Osteoblast (primary cell): Measurements from ENCODE around the gene PAPOLA. TPM values are rescaled to one million over a fixed set of nuclear protein-coding genes. Genes with fewer than 3 reads are reported as not detected.

Experiments
- DNase-seq: peaks from one replicate; pipeline ENCODE4 v3.0.0; 2011; ENCODE audit warnings: low spot score, mixed read lengths; ENCODE audit not compliant: insufficient read length; ENCODE audit errors: missing footprints
- H2AFZ ChIP-seq: 2 replicates; pipeline ENCODE4 v1.6.0; 2011; ENCODE audit warnings: mild to moderate bottlenecking, low read length
- H3K27ac ChIP-seq: 2 replicates; pipeline ENCODE4 v1.5.1; 2011; ENCODE audit warnings: mild to moderate bottlenecking, low read depth, low read length, moderate library complexity
- H3K27me3 ChIP-seq: 2 replicates; pipeline ENCODE4 v1.6.0; 2012; ENCODE audit warnings: mild to moderate bottlenecking, control low read depth, inconsistent platforms, low read length, moderate library complexity; ENCODE audit not compliant: insufficient read depth
- H3K36me3 ChIP-seq: 2 replicates; pipeline ENCODE4 v1.5.1; 2011; ENCODE audit warnings: mild to moderate bottlenecking, low read length, control low read depth, moderate library complexity; ENCODE audit not compliant: insufficient read depth
- H3K4me1 ChIP-seq: 2 replicates; pipeline ENCODE4 v1.5.1; 2011; ENCODE audit warnings: mild to moderate bottlenecking, low read length, control low read depth, moderate library complexity; ENCODE audit not compliant: insufficient read depth
- H3K4me2 ChIP-seq: 2 replicates; pipeline ENCODE4 v1.6.0; 2011; ENCODE audit warnings: mild to moderate bottlenecking, low read length; ENCODE audit not compliant: insufficient read depth
- H3K4me3 ChIP-seq: fragments of 200-600 bp; sonication (generic); 3 replicates; pipeline ENCODE4 v1.5.1; 2012; ENCODE audit warnings: mild to moderate bottlenecking, low read length, inconsistent platforms; ENCODE audit not compliant: insufficient read depth
- H3K79me2 ChIP-seq: 2 replicates; pipeline ENCODE4 v1.6.0; 2012; ENCODE audit warnings: mild to moderate bottlenecking, low read length, control low read depth, inconsistent platforms; ENCODE audit not compliant: insufficient read depth
- H3K9me3 ChIP-seq: 2 replicates; pipeline ENCODE4 v1.5.1; 2011; ENCODE audit warnings: low read depth, low read length, control low read depth
- H4K20me1 ChIP-seq: 2 replicates; pipeline ENCODE4 v1.6.0; 2012; ENCODE audit warnings: mild to moderate bottlenecking, low read length, control low read depth; ENCODE audit not compliant: insufficient read depth
- CTCF ChIP-seq: IDR thresholded peaks from 2 replicates; pipeline ENCODE4 v1.5.1; 2011; ENCODE audit warnings: mild to moderate bottlenecking, low read depth, low read length, moderate library complexity; ENCODE audit errors: extremely low read depth
- total RNA-seq: library from RNA; depleted of rRNA; stranded (reverse); fragments of >200 nt; gene quantifications from 2 replicates; pipeline ENCODE4 v1.2.3, GENCODE V29; 2012

PAPOLA gene
- total RNA-seq, 1 donor: 106 TPM

GRCh38 chr14:96578619-96579018 lies 76.4 kb downstream of the PAPOLA start:
- Histone ChIP-seq H3K36me3 (no peaks in the 10 kb centered on the region), H3K27me3 (peaks cover 5% of the 10 kb centered on the region), H3K27ac (no peak overlapping the region), H3K4me3 (no peak overlapping the region), H3K79me2 (no peaks in the 10 kb centered on the region), H3K4me2 (no peak overlapping the region), H3K9me3 (no peaks in the 10 kb centered on the region), H4K20me1 (peaks cover 7% of the 10 kb centered on the region), H2AFZ (no peak overlapping the region), H3K4me1 (peaks cover 16% of the 10 kb centered on the region)
- no peak for TF ChIP-seq CTCF
- no peak for DNase-seq

GRCh38 chr14:96579358-96579757 lies 77.2 kb downstream of the PAPOLA start:
- H3K27ac ChIP-seq: no peak overlapping the region
- no peak overlapping the region for H2AFZ ChIP-seq
- H4K20me1 ChIP-seq: peaks cover 7% of the 10 kb centered on the region
- no peaks in the 10 kb centered on the region for H3K9me3 ChIP-seq
- TF ChIP-seq CTCF: no peak
- H3K4me1 ChIP-seq: peaks cover 9% of the 10 kb centered on the region
- no peaks in the 10 kb centered on the region for H3K36me3 ChIP-seq
- H3K4me3 ChIP-seq: no peak overlapping the region
- H3K27me3 ChIP-seq: peaks cover 8% of the 10 kb centered on the region
- no peaks in the 10 kb centered on the region for H3K79me2 ChIP-seq
- DNase-seq: no peak
- H3K4me2 ChIP-seq: no peak overlapping the region

GRCh38 chr14:96579855-96580254 lies 77.7 kb downstream of the PAPOLA start:
- peaks cover 13% of the 10 kb centered on the region for H3K27me3 ChIP-seq
- peaks cover 4% of the 10 kb centered on the region for H3K4me1 ChIP-seq
- H2AFZ ChIP-seq: no peak overlapping the region
- no peak overlapping the region for H3K4me3 ChIP-seq
- no peaks in the 10 kb centered on the region for H3K79me2 ChIP-seq
- peaks cover 7% of the 10 kb centered on the region for H4K20me1 ChIP-seq
- H3K36me3 ChIP-seq: no peaks in the 10 kb centered on the region
- no peaks in the 10 kb centered on the region for H3K9me3 ChIP-seq
- no peak for DNase-seq
- no peak for TF ChIP-seq CTCF
- H3K4me2 ChIP-seq: no peak overlapping the region
- no peak overlapping the region for H3K27ac ChIP-seq

- no peak overlapping the region for H3K4me3 ChIP-seq
- DNase-seq: no peak
- no peak overlapping the region for H2AFZ ChIP-seq
- no peaks in the 10 kb centered on the region for H3K4me1 ChIP-seq
- H3K9me3 ChIP-seq: no peaks in the 10 kb centered on the region
- H3K36me3 ChIP-seq: no peaks in the 10 kb centered on the region
- TF ChIP-seq CTCF: no peak
- no peak overlapping the region for H3K4me2 ChIP-seq
- no peaks in the 10 kb centered on the region for H3K79me2 ChIP-seq
- peaks cover 2% of the 10 kb centered on the region for H4K20me1 ChIP-seq
- H3K27me3 ChIP-seq: peaks cover 19% of the 10 kb centered on the region
- no peak overlapping the region for H3K27ac ChIP-seq
Measured at GRCh38 chr14:96580566-96580965, 78.4 kb downstream of the PAPOLA start.
